Mucosa of descending colon (tissue), 3 donors: ENCODE data around the gene KISS1R. TPM values are rescaled to one million over a fixed set of nuclear protein-coding genes. Genes with fewer than 3 reads are reported as not detected.
A peak's percentile ranks its signal among the peaks of the same experiment; 100 is the strongest.

Experiments
- ATAC-seq: fragments of 200-7000 bp; cut with Tn5 transposase; one replicate; pipeline ENCODE4 v1.9.1; 2020; ENCODE audit warnings: mild to moderate bottlenecking, moderate library complexity
- DNase-seq, 3 donors: peaks; one replicate each; pipeline ENCODE4 v3.0.0-alpha.2; 2020
- H3K36me3 ChIP-seq: fragments of 200-600 bp; one replicate; pipeline ENCODE4 v1.8.0; 2021; ENCODE audit warnings: low read depth, mild to moderate bottlenecking
- H3K4me1 ChIP-seq: fragments of 200-600 bp; one replicate; pipeline ENCODE4 v1.8.0; 2021; ENCODE audit warnings: low read depth, mild to moderate bottlenecking
- H3K4me3 ChIP-seq: fragments of 200-600 bp; one replicate; pipeline ENCODE4 v1.8.0; 2021; ENCODE audit warnings: mild to moderate bottlenecking
- H3K9me3 ChIP-seq: fragments of 200-600 bp; one replicate; pipeline ENCODE4 v1.8.0; 2021; ENCODE audit warnings: mild to moderate bottlenecking
- CTCF ChIP-seq: fragments of 200-600 bp; IDR thresholded peaks from one replicate; pipeline ENCODE4 v1.8.0; 2022; ENCODE audit warnings: antibody characterized with exemption, mild to moderate bottlenecking
- intact Hi-C, 2 donors: fragments of 100-400 bp; cut with DNase I in 1 of 2; cut with micrococcal nuclease in 1 of 2; formaldehyde crosslinking; loops; one replicate each; pipeline versions ENCODE4 v1.11.0 to v1.11.1; 2022; cut with DNase I, micrococcal nuclease
- total RNA-seq, 3 donors: library from RNA; stranded (reverse); fragmentation: NEBNext Ultra II Directional in 2 of 3; extraction: Animal tissue kit (Norgen Biotek cat#: 25700) in 2 of 3; gene quantifications; one replicate each; pipeline versions ENCODE4 v1.2.1 to v1.2.4, GENCODE V29; 2021 to 2023
- donor health status: DM: no; HTN: no; CAD: no; lungs with moderate emphysema.
- donor health status: DM: no; HTN: no; CAD: no.
- donor health status: DM: no; HTN: yes; CAD: no.

Gene KISS1R
- total RNA-seq, 3 donors from 2014 or later = not detected

- no peak for TF ChIP-seq CTCF
- peak; percentile 32 for ATAC-seq
- intact Hi-C loops = loop anchor here (5.0 to 10.0 kb wide), 2 partner anchors 55 to 62 kb away; partner anchors contain the start of gene WDR18 (in 2 of the 2)
- Histone ChIP-seq H3K36me3 (no peaks in the 10 kb centered on the region), H3K4me3 (no peak overlapping the region), H3K4me1 (peaks cover 40% of the 10 kb centered on the region), H3K9me3 (no peaks in the 10 kb centered on the region)
- DNase-seq = peak in 2 of 3 donors; percentile 62 to 78
Measured at GRCh38 chr19:920051-920864, 3.1 kb downstream of the KISS1R start.

GRCh38 chr19:924553-925086, 7.5 kb downstream of the KISS1R start:
- peaks cover 19% of the 10 kb centered on the region for H3K4me1 ChIP-seq

GRCh38 chr19:925087-925525, 8.0 kb downstream of the KISS1R start:
- H3K9me3 ChIP-seq = no peaks in the 10 kb centered on the region
- intact Hi-C loops = loop anchor here in 1 of 2 donors (10.0 kb wide), 1 partner anchor 60 kb away; no protein-coding TSS in a partner anchor
- TF ChIP-seq CTCF = no peak
- peak overlapping the region; percentile 74 for H3K4me3 ChIP-seq
- peaks cover 14% of the 10 kb centered on the region for H3K4me1 ChIP-seq
- H3K36me3 ChIP-seq = no peaks in the 10 kb centered on the region
- DNase-seq (peak in 2 of 3 donors; percentile 67 to 75), ATAC-seq (peak; percentile 63)

More at GRCh38 chr19:924553-925086, 7.5 kb downstream of the KISS1R start:
- Histone ChIP-seq H3K36me3 (no peaks in the 10 kb centered on the region), H3K9me3 (no peaks in the 10 kb centered on the region), H3K4me3 (peak overlapping the region; percentile 74)
- no peak for ATAC-seq
- DNase-seq = peak in 2 of 3 donors; percentile 56 to 68
- TF ChIP-seq CTCF = no peak
- intact Hi-C loops = loop anchor here (5.0 to 10.0 kb wide), 2 partner anchors 58 to 60 kb away; partner anchors contain the start of gene WDR18 (in 2 of the 2)

- ATAC-seq (peak; percentile 85), DNase-seq (peak; percentile 72 to 87 (median 86))
- no peaks in the 10 kb centered on the region for H3K9me3 ChIP-seq
- no peak for TF ChIP-seq CTCF
- no peaks in the 10 kb centered on the region for H3K36me3 ChIP-seq
- H3K4me1 ChIP-seq = peaks cover 10% of the 10 kb centered on the region
- intact Hi-C loops = loop anchor here in 1 of 2 donors (10.0 kb wide), 1 partner anchor 61 kb away; no protein-coding TSS in a partner anchor
- peak within 1 kb of the TSS; percentile 74 for H3K4me3 ChIP-seq
Measured at GRCh38 chr19:925526-926322, 8.6 kb downstream of the KISS1R start, which contains the start of gene ARID3A. TSS of gene ARID3A (plus strand) at chr19:926035. CDS start at chr19:929529, 3,494 bp downstream.

- Histone ChIP-seq H3K4me1 (peaks cover 9% of the 10 kb centered on the region), H3K9me3 (no peaks in the 10 kb centered on the region), H3K36me3 (no peaks in the 10 kb centered on the region), H3K4me3 (peak overlapping the region; percentile 74)
- intact Hi-C loops = loop anchor here in 1 of 2 donors (10.0 kb wide), 1 partner anchor 61 kb away; no protein-coding TSS in a partner anchor
- TF ChIP-seq CTCF = no peak
- no peak for ATAC-seq
- no peak for DNase-seq
Measured at GRCh38 chr19:926323-926588, 9.1 kb downstream of the KISS1R start.
